ENCODE data around the gene RNPEP.

Gene RNPEP

GRCh38 chr1:201985355-201985754 lies 2.9 kb downstream of the RNPEP start:
- H3K9me3 ChIP-seq (ENCODE audit: control insufficient read depth, low read length), result no peaks in the 10 kb centered on the region
- H3K36me3 ChIP-seq (ENCODE audit: control insufficient read depth, insufficient read depth, low read length), result peaks cover 8% of the 10 kb centered on the region
- peaks cover 5% of the 10 kb centered on the region for H3K4me1 ChIP-seq (ENCODE audit: control insufficient read depth, insufficient read depth, low read length, poor library complexity, severe bottlenecking)
- no peak overlapping the region for H3K27ac ChIP-seq (ENCODE audit: insufficient read depth, low read length, poor library complexity, severe bottlenecking)
- DNase-seq, result no peak
- no peaks in the 10 kb centered on the region for H3K27me3 ChIP-seq (replicated peaks; ENCODE audit: control insufficient read depth, insufficient read depth, low read length, poor library complexity, severe bottlenecking)
- H3K4me3 ChIP-seq (ENCODE audit: insufficient read depth, low read depth, low read length, poor library complexity, severe bottlenecking), result no peak overlapping the region

GRCh38 chr1:201988601-201989000 lies 6.2 kb downstream of the RNPEP start:
- Histone ChIP-seq H3K27ac (ENCODE audit: insufficient read depth, low read length, poor library complexity, severe bottlenecking) (no peak overlapping the region), H3K9me3 (ENCODE audit: control insufficient read depth, low read length) (no peaks in the 10 kb centered on the region), H3K4me3 (ENCODE audit: insufficient read depth, low read depth, low read length, poor library complexity, severe bottlenecking) (no peak overlapping the region), H3K27me3 (replicated peaks; ENCODE audit: control insufficient read depth, insufficient read depth, low read length, poor library complexity, severe bottlenecking) (no peaks in the 10 kb centered on the region), H3K4me1 (ENCODE audit: control insufficient read depth, insufficient read depth, low read length, poor library complexity, severe bottlenecking) (no peaks in the 10 kb centered on the region), H3K36me3 (ENCODE audit: control insufficient read depth, insufficient read depth, low read length) (peaks cover 25% of the 10 kb centered on the region)
- DNase-seq, result no peak

GRCh38 chr1:201989354-201990128 lies 7.1 kb downstream of the RNPEP start:
- Histone ChIP-seq H3K36me3 (ENCODE audit: control insufficient read depth, insufficient read depth, low read length) (peaks cover 25% of the 10 kb centered on the region), H3K27me3 (replicated peaks; ENCODE audit: control insufficient read depth, insufficient read depth, low read length, poor library complexity, severe bottlenecking) (no peaks in the 10 kb centered on the region), H3K4me1 (ENCODE audit: control insufficient read depth, insufficient read depth, low read length, poor library complexity, severe bottlenecking) (no peaks in the 10 kb centered on the region), H3K9me3 (ENCODE audit: control insufficient read depth, low read length) (no peaks in the 10 kb centered on the region), H3K27ac (ENCODE audit: insufficient read depth, low read length, poor library complexity, severe bottlenecking) (no peak overlapping the region), H3K4me3 (ENCODE audit: insufficient read depth, low read depth, low read length, poor library complexity, severe bottlenecking) (no peak overlapping the region)
- DNase-seq, result no peak

GRCh38 chr1:201990427-201990826 lies 8.0 kb downstream of the RNPEP start:
- Histone ChIP-seq H3K9me3 (ENCODE audit: control insufficient read depth, low read length) (no peaks in the 10 kb centered on the region), H3K27ac (ENCODE audit: insufficient read depth, low read length, poor library complexity, severe bottlenecking) (no peak overlapping the region), H3K36me3 (ENCODE audit: control insufficient read depth, insufficient read depth, low read length) (peaks cover 25% of the 10 kb centered on the region)

GRCh38 chr1:201999625-202000238 lies 17.3 kb downstream of the RNPEP start:
- no peaks in the 10 kb centered on the region for H3K4me1 ChIP-seq (ENCODE audit: control insufficient read depth, insufficient read depth, low read length, poor library complexity, severe bottlenecking)
- no peaks in the 10 kb centered on the region for H3K9me3 ChIP-seq (ENCODE audit: control insufficient read depth, low read length)
- no peak overlapping the region for H3K27ac ChIP-seq (ENCODE audit: insufficient read depth, low read length, poor library complexity, severe bottlenecking)
- H3K36me3 ChIP-seq (ENCODE audit: control insufficient read depth, insufficient read depth, low read length), result peaks cover 46% of the 10 kb centered on the region
- no peaks in the 10 kb centered on the region for H3K27me3 ChIP-seq (replicated peaks; ENCODE audit: control insufficient read depth, insufficient read depth, low read length, poor library complexity, severe bottlenecking)
- H3K4me3 ChIP-seq (ENCODE audit: insufficient read depth, low read depth, low read length, poor library complexity, severe bottlenecking), result no peak overlapping the region
- DNase-seq, result no peak

More at GRCh38 chr1:201990427-201990826, 8.0 kb downstream of the RNPEP start:
- no peak overlapping the region for H3K4me3 ChIP-seq (ENCODE audit: insufficient read depth, low read depth, low read length, poor library complexity, severe bottlenecking)
- H3K4me1 ChIP-seq (ENCODE audit: control insufficient read depth, insufficient read depth, low read length, poor library complexity, severe bottlenecking), result no peaks in the 10 kb centered on the region
- no peaks in the 10 kb centered on the region for H3K27me3 ChIP-seq (replicated peaks; ENCODE audit: control insufficient read depth, insufficient read depth, low read length, poor library complexity, severe bottlenecking)
- no peak for DNase-seq

GRCh38 chr1:202002507-202002906 lies 20.1 kb downstream of the RNPEP start:
- H3K36me3 ChIP-seq (ENCODE audit: control insufficient read depth, insufficient read depth, low read length), result peaks cover 43% of the 10 kb centered on the region

GRCh38 chr1:202004711-202005110 lies 22.3 kb downstream of the RNPEP start:
- Histone ChIP-seq H3K4me3 (ENCODE audit: insufficient read depth, low read depth, low read length, poor library complexity, severe bottlenecking) (no peak overlapping the region), H3K36me3 (ENCODE audit: control insufficient read depth, insufficient read depth, low read length) (peaks cover 43% of the 10 kb centered on the region), H3K9me3 (ENCODE audit: control insufficient read depth, low read length) (no peaks in the 10 kb centered on the region), H3K27me3 (replicated peaks; ENCODE audit: control insufficient read depth, insufficient read depth, low read length, poor library complexity, severe bottlenecking) (no peaks in the 10 kb centered on the region), H3K4me1 (ENCODE audit: control insufficient read depth, insufficient read depth, low read length, poor library complexity, severe bottlenecking) (no peaks in the 10 kb centered on the region), H3K27ac (ENCODE audit: insufficient read depth, low read length, poor library complexity, severe bottlenecking) (no peak overlapping the region)
- no peak for DNase-seq

More at GRCh38 chr1:202002507-202002906, 20.1 kb downstream of the RNPEP start:
- Histone ChIP-seq H3K27ac (ENCODE audit: insufficient read depth, low read length, poor library complexity, severe bottlenecking) (no peak overlapping the region), H3K4me3 (ENCODE audit: insufficient read depth, low read depth, low read length, poor library complexity, severe bottlenecking) (no peak overlapping the region), H3K9me3 (ENCODE audit: control insufficient read depth, low read length) (no peaks in the 10 kb centered on the region), H3K27me3 (replicated peaks; ENCODE audit: control insufficient read depth, insufficient read depth, low read length, poor library complexity, severe bottlenecking) (no peaks in the 10 kb centered on the region), H3K4me1 (ENCODE audit: control insufficient read depth, insufficient read depth, low read length, poor library complexity, severe bottlenecking) (no peaks in the 10 kb centered on the region)
- DNase-seq, result no peak

- no peak for DNase-seq
- H3K4me3 ChIP-seq (ENCODE audit: insufficient read depth, low read depth, low read length, poor library complexity, severe bottlenecking), result no peak overlapping the region
- H3K9me3 ChIP-seq (ENCODE audit: control insufficient read depth, low read length), result no peaks in the 10 kb centered on the region
- H3K27me3 ChIP-seq (replicated peaks; ENCODE audit: control insufficient read depth, insufficient read depth, low read length, poor library complexity, severe bottlenecking), result no peaks in the 10 kb centered on the region
- H3K4me1 ChIP-seq (ENCODE audit: control insufficient read depth, insufficient read depth, low read length, poor library complexity, severe bottlenecking), result no peaks in the 10 kb centered on the region
- no peak overlapping the region for H3K27ac ChIP-seq (ENCODE audit: insufficient read depth, low read length, poor library complexity, severe bottlenecking)
- H3K36me3 ChIP-seq (ENCODE audit: control insufficient read depth, insufficient read depth, low read length), result peaks cover 42% of the 10 kb centered on the region
These were observed 23.5 kb downstream of the RNPEP start for GRCh38 chr1:202005958-202006357.

- Histone ChIP-seq H3K27ac (ENCODE audit: insufficient read depth, low read length, poor library complexity, severe bottlenecking) (no peak overlapping the region), H3K36me3 (ENCODE audit: control insufficient read depth, insufficient read depth, low read length) (peaks cover 32% of the 10 kb centered on the region), H3K9me3 (ENCODE audit: control insufficient read depth, low read length) (no peaks in the 10 kb centered on the region), H3K4me3 (ENCODE audit: insufficient read depth, low read depth, low read length, poor library complexity, severe bottlenecking) (no peak overlapping the region), H3K4me1 (ENCODE audit: control insufficient read depth, insufficient read depth, low read length, poor library complexity, severe bottlenecking) (no peaks in the 10 kb centered on the region), H3K27me3 (replicated peaks; ENCODE audit: control insufficient read depth, insufficient read depth, low read length, poor library complexity, severe bottlenecking) (no peaks in the 10 kb centered on the region)
- no peak for DNase-seq
These were observed 24.9 kb downstream of the RNPEP start for GRCh38 chr1:202007304-202007703.

GRCh38 chr1:202007805-202008489 lies 25.5 kb downstream of the RNPEP start:
- Histone ChIP-seq H3K9me3 (ENCODE audit: control insufficient read depth, low read length) (no peaks in the 10 kb centered on the region), H3K4me1 (ENCODE audit: control insufficient read depth, insufficient read depth, low read length, poor library complexity, severe bottlenecking) (no peaks in the 10 kb centered on the region)

More at GRCh38 chr1:202007805-202008489, 25.5 kb downstream of the RNPEP start:
- DNase-seq, result no peak
- Histone ChIP-seq H3K27ac (ENCODE audit: insufficient read depth, low read length, poor library complexity, severe bottlenecking) (no peak overlapping the region), H3K27me3 (replicated peaks; ENCODE audit: control insufficient read depth, insufficient read depth, low read length, poor library complexity, severe bottlenecking) (no peaks in the 10 kb centered on the region), H3K4me3 (ENCODE audit: insufficient read depth, low read depth, low read length, poor library complexity, severe bottlenecking) (no peak overlapping the region), H3K36me3 (ENCODE audit: control insufficient read depth, insufficient read depth, low read length) (peaks cover 27% of the 10 kb centered on the region)
